H1 (cell line): ENCODE data around the gene ZNF362.

Experiments used
- CHD2 ChIP-seq: IDR thresholded peaks from 2 replicates; pipeline ENCODE4 v1.6.1; 2012; ENCODE audit warnings: low read length, improper control_type of control experiment
- EGR1 ChIP-seq: IDR thresholded peaks from 2 replicates; pipeline ENCODE4 v1.6.1; 2011; ENCODE audit warnings: low read depth, low read length, borderline replicate concordance
- EZH2 ChIP-seq: fragments of 200-600 bp; sonication (generic); IDR thresholded peaks from 2 replicates; pipeline ENCODE4 v1.7.1; 2012; ENCODE audit warnings: low read depth, mild to moderate bottlenecking, moderate library complexity, low read length, inconsistent platforms; ENCODE audit not compliant: severe bottlenecking
- GTF2F1 ChIP-seq: IDR thresholded peaks from 2 replicates; pipeline ENCODE4 v1.6.1; 2012; ENCODE audit warnings: low read depth, low read length, improper control_type of control experiment, borderline replicate concordance
- MAFK ChIP-seq: IDR thresholded peaks from 2 replicates; pipeline ENCODE4 v1.6.1; 2012; ENCODE audit warnings: low read depth, mild to moderate bottlenecking, improper control_type of control experiment, low read length
- POLR2A ChIP-seq, 2 experiments: IDR thresholded peaks; 1 replicate in 1 of 2; 2 replicates in 1 of 2; pipeline ENCODE4 v1.6.1; 2011; ENCODE audit warnings: low read depth in 2 of 2, low read length in 2 of 2, mild to moderate bottlenecking in 2 of 2; ENCODE audit errors: control extremely low read depth in 1 of 2
- POLR2AphosphoS5 ChIP-seq: IDR thresholded peaks from 2 replicates; pipeline ENCODE4 v1.6.1; 2011; ENCODE audit warnings: low read depth, low read length
- RAD21 ChIP-seq, 2 experiments: IDR thresholded peaks in 1 of 2; conservative IDR thresholded peaks in 1 of 2; 2 replicates each; pipeline ENCODE4 v1.6.1; 2011; ENCODE audit warnings: low read depth in 2 of 2, low read length in 2 of 2, improper control_type of control experiment in 1 of 2, inconsistent platforms in 1 of 2, mild to moderate bottlenecking in 1 of 2, moderate library complexity in 1 of 2
- SUZ12 ChIP-seq: fragments of 200-600 bp; sonication (generic); IDR thresholded peaks from 2 replicates; pipeline ENCODE4 v1.6.1; 2012; ENCODE audit warnings: mild to moderate bottlenecking, inconsistent platforms, low read length, moderate library complexity, mixed read lengths
- TAF7 ChIP-seq: optimal IDR thresholded peaks from 2 replicates; pipeline ENCODE3; 2011; ENCODE audit warnings: low read depth, mild to moderate bottlenecking, inconsistent platforms, low read length, moderate library complexity, borderline replicate concordance
- TEAD4 ChIP-seq: IDR thresholded peaks from 2 replicates; pipeline ENCODE4 v1.6.1; 2012; ENCODE audit warnings: low read depth, low read length, inconsistent platforms, mixed read lengths
- TF ChIP-seq, protein P1 (sequence below), 3 experiments: IDR thresholded peaks; 1 replicate in 2 of 3; 2 replicates in 1 of 3; pipeline versions ENCODE4 v1.5.1 to v1.6.1; 2011; ENCODE audit warnings: low read length in 3 of 3, mild to moderate bottlenecking in 3 of 3, inconsistent platforms in 2 of 3, low read depth in 1 of 3, moderate library complexity in 1 of 3; ENCODE audit not compliant: insufficient read depth in 1 of 3; ENCODE audit errors: control extremely low read depth in 1 of 3
- TF ChIP-seq, protein P2 (sequence below): IDR thresholded peaks from 2 replicates; pipeline ENCODE4 v1.6.1; 2011; ENCODE audit warnings: low read length, improper control_type of control experiment

GRCh38 chr1:33324677-33325575 lies 68.6 kb downstream of the ZNF362 start:
- TF ChIP-seq TEAD4 (no peak), SUZ12 (no peak), TAF7 (no peak), EGR1 (no peak), POLR2AphosphoS5 (no peak), MAFK (no peak), CHD2 (no peak), EZH2 (no peak), GTF2F1 (no peak), POLR2A (IDR thresholded peaks at IDR 0.05; ENCODE audit: control extremely low read depth in 1 of 2, low read depth in 2 of 2, low read length in 2 of 2) (no peak), RAD21 (IDR thresholded peaks at IDR 0.05 in 1 of 2, conservative IDR thresholded peaks at IDR 0.05 in 1 of 2; ENCODE audit: low read depth in 2 of 2, low read length in 2 of 2) (peak; percentile 5 to 33; a peak in 1 of 4 replicates)
- TF ChIP-seq, protein P1, sequence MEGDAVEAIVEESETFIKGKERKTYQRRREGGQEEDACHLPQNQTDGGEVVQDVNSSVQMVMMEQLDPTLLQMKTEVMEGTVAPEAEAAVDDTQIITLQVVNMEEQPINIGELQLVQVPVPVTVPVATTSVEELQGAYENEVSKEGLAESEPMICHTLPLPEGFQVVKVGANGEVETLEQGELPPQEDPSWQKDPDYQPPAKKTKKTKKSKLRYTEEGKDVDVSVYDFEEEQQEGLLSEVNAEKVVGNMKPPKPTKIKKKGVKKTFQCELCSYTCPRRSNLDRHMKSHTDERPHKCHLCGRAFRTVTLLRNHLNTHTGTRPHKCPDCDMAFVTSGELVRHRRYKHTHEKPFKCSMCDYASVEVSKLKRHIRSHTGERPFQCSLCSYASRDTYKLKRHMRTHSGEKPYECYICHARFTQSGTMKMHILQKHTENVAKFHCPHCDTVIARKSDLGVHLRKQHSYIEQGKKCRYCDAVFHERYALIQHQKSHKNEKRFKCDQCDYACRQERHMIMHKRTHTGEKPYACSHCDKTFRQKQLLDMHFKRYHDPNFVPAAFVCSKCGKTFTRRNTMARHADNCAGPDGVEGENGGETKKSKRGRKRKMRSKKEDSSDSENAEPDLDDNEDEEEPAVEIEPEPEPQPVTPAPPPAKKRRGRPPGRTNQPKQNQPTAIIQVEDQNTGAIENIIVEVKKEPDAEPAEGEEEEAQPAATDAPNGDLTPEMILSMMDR (IDR thresholded peaks at IDR 0.05; ENCODE audit: control extremely low read depth in 1 of 3, insufficient read depth in 1 of 3, low read depth in 1 of 3, low read length in 3 of 3): no peak
- TF ChIP-seq, protein P2, sequence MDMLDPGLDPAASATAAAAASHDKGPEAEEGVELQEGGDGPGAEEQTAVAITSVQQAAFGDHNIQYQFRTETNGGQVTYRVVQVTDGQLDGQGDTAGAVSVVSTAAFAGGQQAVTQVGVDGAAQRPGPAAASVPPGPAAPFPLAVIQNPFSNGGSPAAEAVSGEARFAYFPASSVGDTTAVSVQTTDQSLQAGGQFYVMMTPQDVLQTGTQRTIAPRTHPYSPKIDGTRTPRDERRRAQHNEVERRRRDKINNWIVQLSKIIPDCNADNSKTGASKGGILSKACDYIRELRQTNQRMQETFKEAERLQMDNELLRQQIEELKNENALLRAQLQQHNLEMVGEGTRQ: no peak
